Renal cortex interstitium (tissue), 11 donors: Measurements from ENCODE around the gene BEAN1. TPM values are rescaled to one million over a fixed set of nuclear protein-coding genes. Genes with fewer than 3 reads are reported as not detected.
"Not testable (repeated sequence)": the region's sequence is repeated elsewhere in the genome, so short reads cannot be mapped to it uniquely, and the experiment has no call there.

Experiments used
- DNase-seq, 11 donors: peaks; one replicate each; pipeline ENCODE4 v3.0.0-alpha.2; 2013; ENCODE audit warnings: low read depth in 9 of 11, low spot score in 4 of 11; ENCODE audit errors: extremely low read depth in 1 of 11
- polyA plus RNA-seq, 3 donors: library from polyadenylated mRNA; unstranded; fragments of 120-200 nt; gene quantifications; one replicate each; pipeline ENCODE4 v1.2.1, GENCODE V29; 2013; ENCODE audit not compliant: insufficient read length in 3 of 3

The BEAN1 gene
- polyA plus RNA-seq, 3 donors = 1.4 to 2.7 (median 1.7) TPM

GRCh38 chr16:66434619-66435430 lies 7.7 kb downstream of the BEAN1 start:
- DNase-seq = no peak

- no peak for DNase-seq
Measured at GRCh38 chr16:66435896-66436295, 8.8 kb downstream of the BEAN1 start.

GRCh38 chr16:66437391-66437945 lies 10.4 kb downstream of the BEAN1 start:
- no peak for DNase-seq

- no peak for DNase-seq
Measured at GRCh38 chr16:66438536-66438935, 11.4 kb downstream of the BEAN1 start.

- no peak for DNase-seq
Measured at GRCh38 chr16:66439051-66439730, 12.1 kb downstream of the BEAN1 start.

- DNase-seq = no peak
Measured at GRCh38 chr16:66440271-66440802, 13.2 kb downstream of the BEAN1 start.

- DNase-seq = no peak
Measured at GRCh38 chr16:66440970-66441369, 13.9 kb downstream of the BEAN1 start.

GRCh38 chr16:66441586-66442375 lies 14.7 kb downstream of the BEAN1 start:
- no peak for DNase-seq

- no peak for DNase-seq
Measured at GRCh38 chr16:66442502-66443268, 15.6 kb downstream of the BEAN1 start.

GRCh38 chr16:66443269-66443652 lies 16.2 kb downstream of the BEAN1 start:
- no peak for DNase-seq

- no peak for DNase-seq
Measured at GRCh38 chr16:66444049-66444481, 17.0 kb downstream of the BEAN1 start.

- DNase-seq = no peak
Measured at GRCh38 chr16:66446737-66447136, 19.6 kb downstream of the BEAN1 start.

- DNase-seq = no peak
Measured at GRCh38 chr16:66447491-66447890, 20.4 kb downstream of the BEAN1 start.

- no peak for DNase-seq
Measured at GRCh38 chr16:66451548-66451947, 24.5 kb downstream of the BEAN1 start.

GRCh38 chr16:66453230-66453629 lies 26.1 kb downstream of the BEAN1 start:
- DNase-seq = not testable (repeated sequence)

GRCh38 chr16:66454751-66455150 lies 27.7 kb downstream of the BEAN1 start:
- DNase-seq = no peak

- no peak for DNase-seq
Measured at GRCh38 chr16:66455970-66456369, 28.9 kb downstream of the BEAN1 start.

- no peak for DNase-seq
Measured at GRCh38 chr16:66457888-66458287, 30.8 kb downstream of the BEAN1 start.

- DNase-seq = no peak
Measured at GRCh38 chr16:66458292-66458691, 31.2 kb downstream of the BEAN1 start.
